Measurements from ENCODE around the gene RASAL2. TPM values are rescaled to one million over a fixed set of nuclear protein-coding genes. Genes with fewer than 3 reads are reported as not detected.

RASAL2 gene
- total and polyA plus RNA-seq, 2 of the 4 experiments (the other 2 are of a cell fraction) = 13.1 to 20.6 TPM

DNA sequence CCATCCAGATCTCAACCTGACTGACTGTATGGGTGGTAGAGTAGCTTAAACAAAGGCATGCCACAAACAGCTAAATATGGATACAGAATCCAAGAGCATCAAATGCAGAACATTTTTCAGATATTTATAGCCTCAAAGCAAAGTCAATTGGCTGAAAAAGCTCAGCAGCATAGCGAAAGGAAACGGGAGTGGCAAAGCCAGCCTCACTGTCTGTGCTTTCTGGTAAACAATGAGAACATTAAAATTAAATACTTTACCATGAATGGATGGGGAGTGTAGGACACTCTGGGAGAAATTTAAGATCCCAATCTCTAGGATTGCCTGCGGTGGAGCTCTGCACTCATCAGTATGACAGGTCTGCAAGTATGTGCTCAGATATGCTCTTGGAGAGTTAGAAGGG lies 4.4 kb downstream of the RASAL2 start:
- BruUV-seq (replicated peaks) = no TSS peak
- no peak for TF ChIP-seq CHD1 (IDR thresholded peaks at IDR 0.05; ENCODE audit: low read depth, low read length)
- TF ChIP-seq RAD21 (IDR thresholded peaks at IDR 0.05; ENCODE audit: low read length) = no peak
- TF ChIP-seq, protein P1, sequence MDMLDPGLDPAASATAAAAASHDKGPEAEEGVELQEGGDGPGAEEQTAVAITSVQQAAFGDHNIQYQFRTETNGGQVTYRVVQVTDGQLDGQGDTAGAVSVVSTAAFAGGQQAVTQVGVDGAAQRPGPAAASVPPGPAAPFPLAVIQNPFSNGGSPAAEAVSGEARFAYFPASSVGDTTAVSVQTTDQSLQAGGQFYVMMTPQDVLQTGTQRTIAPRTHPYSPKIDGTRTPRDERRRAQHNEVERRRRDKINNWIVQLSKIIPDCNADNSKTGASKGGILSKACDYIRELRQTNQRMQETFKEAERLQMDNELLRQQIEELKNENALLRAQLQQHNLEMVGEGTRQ (IDR thresholded peaks at IDR 0.05; ENCODE audit: low read depth, low read length) = no peak
- TF ChIP-seq FOS (IDR thresholded peaks at IDR 0.05; ENCODE audit: low read depth, low read length) = no peak
- TF ChIP-seq ELK1 (IDR thresholded peaks at IDR 0.05; ENCODE audit: borderline replicate concordance, low read depth, low read length) = no peak
- no peak for TF ChIP-seq CTCF (conservative IDR thresholded peaks at IDR 0.05; ENCODE audit: low read depth, low read length)
- TF ChIP-seq RCOR1 (IDR thresholded peaks at IDR 0.05; ENCODE audit: insufficient replicate concordance, low read length) = no peak
- intact Hi-C loops (cut with micrococcal nuclease) = loop anchor here (5.0 kb wide), 1 partner anchor 164 kb away; no protein-coding TSS in a partner anchor
- DNase-seq = peak; percentile 25
- H3K18ac ChIP-seq (ENCODE audit: low read depth, low read length) = peak overlapping the region; percentile 71; the same call in 1 of the 2 replicates
- no peaks in the 10 kb centered on the region; the same call in 1 of the 2 replicates for H3K9me1 ChIP-seq (ENCODE audit: insufficient read depth, low read length)
- H3K27ac ChIP-seq (ENCODE audit: insufficient read depth, low read length) = no peak overlapping the region
- peak overlapping the region; percentile 74 for H3K14ac ChIP-seq (replicated peaks; ENCODE audit: low read depth, low read length)
- WGBS, 2 experiments (ENCODE audit: extremely low coverage in 2 of 2, insufficient read length in 1 of 2) = no CpG with 5 or more reads among the region's 3 CpGs
- ChIA-PET POLR2A (ENCODE audit: unreplicated experiment) (no interaction called here), CTCF (interaction anchor here (1.0 to 1.6 kb wide), 2 partner anchors 66 to 213 kb away, joined by 3 to 9 read pairs; no protein-coding TSS in a partner anchor)
- no peak overlapping the region for H4K5ac ChIP-seq (ENCODE audit: low read depth, low read length)
- no peak overlapping the region for H2BK15ac ChIP-seq (ENCODE audit: low read depth, low read length)
- H2AFZ ChIP-seq (replicated peaks; ENCODE audit: low read length, poor library complexity) = no peak overlapping the region
- no peak overlapping the region for H4K8ac ChIP-seq (ENCODE audit: low read depth in 2 of 2, low read length in 2 of 2)
- ATAC-seq (ENCODE audit: low read depth) = no peak
- peaks cover 17 to 53% of the 10 kb centered on the region in 2 experiments for H3K79me1 ChIP-seq (ENCODE audit: low read depth in 1 of 2, low read length in 2 of 2)
- peak overlapping the region; percentile 47; the same call in 1 of the 2 replicates for H3K4ac ChIP-seq (ENCODE audit: low read depth, low read length)
- peak overlapping the region; percentile 2; the same call in 1 of the 2 replicates for H3K9ac ChIP-seq (ENCODE audit: low read depth, low read length)
- H3K4me3 ChIP-seq (ENCODE audit: insufficient read depth, low read depth, low read length) = peak overlapping the region; percentile 27; the same call in 1 of the 2 replicates
- peak overlapping the region; percentile 66; the same call in 1 of the 2 replicates for H3K23ac ChIP-seq (ENCODE audit: low read depth, low read length)
- H4K20me1 ChIP-seq (ENCODE audit: insufficient read depth, low read length) = no peaks in the 10 kb centered on the region; the same call in 1 of the 2 replicates
- H2BK20ac ChIP-seq (ENCODE audit: low read depth, low read length) = peak overlapping the region; percentile 75; the same call in 1 of the 2 replicates
- peak overlapping the region; percentile 49 for H2BK5ac ChIP-seq (ENCODE audit: low read depth, low read length, poor library complexity, severe bottlenecking)
- H3K4me1 ChIP-seq (ENCODE audit: control insufficient read depth, insufficient read depth, low read length) = peaks cover 11% of the 10 kb centered on the region; the same call in 1 of the 2 replicates
- no peak overlapping the region for H4K91ac ChIP-seq (ENCODE audit: insufficient read depth, low read depth, low read length)
- dilution Hi-C loops (cut with HindIII; ENCODE audit: low sequenced_read_pairs, unreplicated experiment) = no loop called here
- H3K56ac ChIP-seq (ENCODE audit: extremely low read depth, insufficient read depth, low read length) = no peak overlapping the region
- 0 out of 2 replicates have a peak overlapping the region, but pooled peaks have one; percentile 18 for H2AK5ac ChIP-seq (ENCODE audit: low read depth, low read length)
- in situ Hi-C loops (cut with MboI; ENCODE audit: low sequenced_read_pairs) = no loop called here
- H3K27me3 ChIP-seq (ENCODE audit: control insufficient read depth, insufficient read depth, low read length) = no peaks in the 10 kb centered on the region
- no peaks in the 10 kb centered on the region for H3K36me3 ChIP-seq (ENCODE audit: control insufficient read depth, insufficient read depth, low read length)
- H2AK9ac ChIP-seq (replicated peaks; ENCODE audit: low read depth, low read length, poor library complexity) = no peak overlapping the region
- H3K9me3 ChIP-seq (ENCODE audit: control insufficient read depth, insufficient read depth, low read length) = no peaks in the 10 kb centered on the region
- peak overlapping the region; percentile 77 for H2BK120ac ChIP-seq (ENCODE audit: low read depth, low read length)
- peak overlapping the region; percentile 90 for H3K4me2 ChIP-seq (ENCODE audit: low read depth, low read length)
